ENCODE measurements around the gene NET1. TPM values are rescaled to one million over a fixed set of nuclear protein-coding genes. Genes with fewer than 3 reads are reported as not detected.

NET1 gene
- total RNA-seq, 1 donor from 2014 or later = 16.5 TPM

DNA sequence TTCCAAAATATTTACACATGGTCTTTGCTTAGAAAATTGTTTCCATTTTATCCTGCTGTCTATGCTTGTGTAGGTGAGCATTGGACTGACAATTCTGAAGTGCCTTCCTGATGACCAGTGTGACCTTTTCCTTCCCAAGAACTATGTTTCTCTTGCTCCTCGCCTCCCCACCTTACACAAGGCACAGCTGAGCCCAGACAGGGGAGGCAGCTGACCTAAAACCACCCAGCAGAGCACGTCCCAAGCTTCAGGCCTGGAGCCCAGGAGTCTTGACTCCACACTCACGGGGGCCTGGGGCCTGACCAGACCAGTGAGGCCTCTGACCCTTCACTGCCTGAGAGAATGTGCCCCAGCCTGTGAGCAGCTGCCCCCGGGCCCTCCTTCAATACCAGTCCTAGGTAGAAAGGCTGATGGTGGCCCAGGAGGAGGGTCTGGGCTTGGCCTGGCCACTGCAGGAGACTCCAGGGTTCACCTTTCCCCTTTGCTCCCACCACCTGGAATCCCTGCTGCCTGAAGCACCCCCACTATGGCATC, 80.0 kb downstream of the NET1 start:
- DNase-seq = no peak
- no peak for ATAC-seq
- intact Hi-C loops (cut with micrococcal nuclease) = no loop called here

DNA sequence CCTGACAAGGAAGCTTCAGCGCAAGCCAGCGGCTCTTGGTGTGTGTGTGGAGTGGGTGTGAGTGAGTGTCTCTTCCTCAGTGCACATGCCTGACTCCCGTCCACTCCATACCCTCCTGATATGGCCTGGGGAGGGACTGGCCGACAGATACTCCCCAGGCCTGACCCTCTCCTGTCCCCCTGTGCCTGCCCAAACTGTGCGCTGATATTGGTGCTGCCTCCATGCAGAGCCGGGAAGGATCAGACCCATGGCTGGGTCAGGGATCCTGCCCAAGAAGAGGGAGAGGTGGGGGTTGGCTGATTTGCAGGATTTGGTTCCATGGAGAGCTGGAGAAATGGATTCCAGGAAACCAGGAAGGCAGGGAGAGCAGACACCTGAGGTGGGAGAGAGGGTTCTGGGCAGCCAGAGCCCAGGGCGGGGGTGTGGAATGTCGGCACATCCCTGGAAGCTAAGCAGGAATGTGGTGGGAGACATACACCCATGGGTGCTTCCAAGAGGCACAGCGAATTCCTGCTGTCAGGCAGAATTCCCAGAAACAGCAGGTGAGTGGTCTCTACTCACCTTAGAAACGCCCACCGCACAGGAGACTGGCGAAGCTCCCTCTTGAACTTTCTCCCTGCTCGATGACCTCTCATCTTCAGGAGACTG, 80.7 kb downstream of the NET1 start:
- no peak for DNase-seq
- ATAC-seq = no peak
- intact Hi-C loops (cut with micrococcal nuclease) = no loop called here

DNA sequence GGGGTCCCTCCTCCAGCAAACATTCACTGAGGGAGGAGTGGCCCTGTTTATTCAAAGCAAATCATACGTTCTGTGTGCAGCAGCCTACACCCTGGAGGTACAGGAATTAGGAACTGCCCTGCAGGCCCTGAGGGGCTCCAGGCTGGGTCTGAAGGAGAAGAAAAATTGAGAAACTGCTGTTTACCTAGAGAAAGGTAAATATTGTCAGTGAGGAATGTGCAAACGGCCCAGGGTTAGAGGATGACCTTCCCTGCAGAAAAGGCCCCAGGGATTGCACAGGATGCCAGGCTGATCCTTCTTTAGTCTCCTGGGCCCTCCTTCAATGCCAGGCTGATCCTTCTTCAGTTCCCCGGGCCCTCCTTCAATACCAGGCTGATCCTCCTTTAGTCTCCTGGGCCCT, 81.3 kb downstream of the NET1 start:
- intact Hi-C loops (cut with micrococcal nuclease) = no loop called here
- DNase-seq = no peak
- ATAC-seq = no peak

DNA sequence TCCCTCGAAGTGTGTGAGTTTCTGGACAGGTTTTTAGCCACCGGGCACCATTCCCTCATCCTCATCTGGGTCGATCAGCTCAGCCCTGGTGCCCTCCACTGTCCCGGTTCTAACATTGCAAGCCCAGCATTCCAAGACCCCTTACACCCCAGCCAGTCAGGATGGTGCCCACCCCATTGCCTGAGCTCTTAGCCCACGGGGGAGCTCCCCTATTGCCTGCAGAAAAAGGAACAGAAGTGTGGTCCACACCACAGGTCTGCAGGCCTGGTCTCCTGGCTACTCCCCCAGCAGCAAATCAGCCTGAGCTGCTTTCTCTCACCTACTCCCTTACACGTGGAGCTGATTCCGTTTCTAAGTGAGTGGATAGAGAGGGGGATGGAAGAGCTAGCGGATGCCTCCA, 82.3 kb downstream of the NET1 start:
- ATAC-seq (no peak), DNase-seq (no peak)
- intact Hi-C loops (cut with micrococcal nuclease) = no loop called here

DNA sequence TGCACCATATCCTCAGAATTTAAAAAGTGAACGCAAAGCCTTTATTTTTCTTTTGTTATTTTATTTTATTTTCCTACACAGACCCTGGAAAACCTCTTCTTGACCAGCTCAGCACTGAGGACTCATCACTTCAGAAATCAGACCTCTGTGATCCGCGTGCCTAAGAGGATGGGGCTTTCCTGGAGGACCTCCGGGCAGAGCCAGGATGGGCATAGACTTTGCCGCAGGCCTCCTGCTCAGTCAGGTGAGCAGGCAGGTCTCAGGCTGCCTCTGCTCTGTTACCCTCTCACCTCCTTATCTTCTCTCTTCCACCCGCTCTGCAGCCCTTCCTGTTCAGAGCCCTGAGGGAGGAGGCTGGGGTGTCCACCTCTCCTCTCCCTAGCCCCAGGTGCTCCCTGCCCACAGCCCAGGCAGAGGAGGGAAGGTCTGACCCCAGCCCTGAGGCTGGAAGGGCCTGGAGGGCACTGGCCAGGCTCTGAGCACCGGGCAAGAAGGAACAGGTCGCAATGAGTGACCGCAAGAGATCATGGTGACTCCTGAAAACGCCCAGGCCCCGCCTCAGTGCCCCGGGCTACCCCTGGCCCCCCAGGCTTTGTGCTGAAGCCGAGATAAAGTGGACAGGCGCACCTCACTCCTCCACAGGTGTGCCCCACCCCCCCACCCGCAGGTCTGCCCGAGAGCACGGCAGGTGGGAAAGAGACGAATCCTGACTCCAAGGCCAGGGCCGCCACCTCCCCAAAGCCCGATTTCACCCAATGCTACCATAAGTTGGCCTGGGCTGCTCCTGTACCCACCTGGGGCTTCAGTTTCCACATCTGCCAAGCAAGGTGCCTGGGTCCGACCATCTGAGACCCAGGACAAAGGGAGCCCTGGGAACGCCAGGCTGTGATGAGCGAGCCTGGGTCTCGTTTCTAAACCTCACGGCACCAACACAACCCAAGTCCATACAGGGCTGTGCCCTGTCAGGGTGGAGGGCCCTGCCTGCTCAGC, 84.2 kb downstream of the NET1 start:
- intact Hi-C loops (cut with micrococcal nuclease) = no loop called here
- no peak for DNase-seq
- no peak for ATAC-seq

DNA sequence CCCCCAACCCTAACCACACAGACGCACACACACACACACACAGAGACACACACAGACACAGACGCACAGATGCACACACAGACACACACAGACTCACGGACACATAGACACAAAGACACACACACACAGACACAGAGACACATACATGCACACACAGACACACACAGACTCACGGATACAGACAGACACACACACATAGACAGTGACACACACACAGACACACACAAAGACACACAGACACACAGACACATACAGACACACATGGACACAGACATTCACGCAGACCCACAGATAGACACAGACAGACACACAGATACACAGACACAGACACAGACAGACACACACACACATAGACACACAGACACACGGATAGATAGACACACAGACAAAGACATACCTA, 84.9 kb downstream of the NET1 start:
- ATAC-seq = no peak
- DNase-seq = no peak
- intact Hi-C loops (cut with micrococcal nuclease) = no loop called here

DNA sequence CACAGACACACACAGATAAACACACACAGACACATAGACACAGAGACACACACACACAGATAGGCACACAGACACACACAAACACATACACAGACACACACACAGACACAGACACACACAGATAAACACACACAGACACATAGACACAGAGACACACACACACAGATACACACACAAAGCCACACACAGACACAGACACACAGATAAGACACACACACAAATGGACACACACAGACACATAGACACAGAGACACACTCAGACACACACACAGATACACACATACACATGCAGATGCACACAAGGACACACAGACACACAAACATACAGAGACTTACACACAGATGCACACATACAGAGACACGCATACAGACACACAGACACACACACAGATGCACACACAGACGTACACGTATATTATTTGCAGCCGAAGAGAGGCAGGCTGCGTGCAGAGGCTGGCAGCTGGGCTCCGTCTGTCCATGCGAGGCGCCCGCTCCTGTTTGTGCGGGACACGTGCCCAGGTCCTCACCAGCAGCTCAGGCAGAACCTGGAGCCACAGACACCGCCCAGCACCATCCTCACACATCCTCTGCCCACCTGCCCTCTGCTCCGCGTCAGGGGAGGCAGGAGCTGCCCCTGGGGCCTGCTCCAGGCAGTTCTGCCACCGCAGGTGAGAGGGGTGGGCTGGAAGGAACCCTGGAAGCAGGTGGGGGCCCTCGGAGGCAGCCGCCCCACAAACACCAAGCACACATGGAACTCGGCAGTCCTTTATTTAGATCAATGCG, 85.8 kb downstream of the NET1 start:
- ATAC-seq (no peak), DNase-seq (no peak)
- intact Hi-C loops (cut with micrococcal nuclease) = no loop called here

DNA sequence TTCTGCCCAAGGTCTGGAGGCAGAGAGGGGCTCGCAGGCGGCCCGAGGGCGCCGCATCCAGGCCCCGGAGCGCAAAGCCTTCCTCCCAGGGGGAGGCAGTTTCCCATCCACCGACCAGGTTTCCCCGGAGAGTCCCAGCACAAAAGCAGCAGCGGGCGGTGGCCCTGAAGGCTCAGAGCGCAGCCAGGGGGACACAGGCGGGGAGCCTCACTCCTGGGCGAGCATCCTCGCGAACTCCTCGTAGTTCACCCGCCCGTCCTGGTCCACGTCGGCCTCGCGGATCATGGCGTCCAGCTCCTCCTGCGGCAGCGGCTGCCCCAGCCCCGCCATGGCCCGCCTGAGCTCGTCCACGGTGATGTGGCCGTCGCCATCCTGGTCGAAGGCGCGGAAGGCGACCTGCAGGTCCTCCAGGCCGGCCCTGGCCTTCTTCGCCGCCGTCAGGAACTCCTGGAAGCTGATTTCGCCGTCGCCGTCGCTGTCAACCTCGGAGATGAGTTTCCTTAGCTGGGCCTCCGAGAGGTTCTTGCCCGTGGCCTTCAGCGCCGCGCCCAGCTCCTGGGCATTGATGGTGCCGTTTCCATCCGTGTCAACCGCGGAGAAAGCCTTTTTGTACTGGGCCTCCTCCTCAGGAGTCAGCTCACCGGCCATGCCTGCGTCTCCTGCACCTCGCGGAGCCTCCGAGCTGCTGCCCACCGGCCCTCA, 86.6 kb downstream of the NET1 start:
- DNase-seq = no peak
- ATAC-seq = no peak
- intact Hi-C loops (cut with micrococcal nuclease) = no loop called here

DNA sequence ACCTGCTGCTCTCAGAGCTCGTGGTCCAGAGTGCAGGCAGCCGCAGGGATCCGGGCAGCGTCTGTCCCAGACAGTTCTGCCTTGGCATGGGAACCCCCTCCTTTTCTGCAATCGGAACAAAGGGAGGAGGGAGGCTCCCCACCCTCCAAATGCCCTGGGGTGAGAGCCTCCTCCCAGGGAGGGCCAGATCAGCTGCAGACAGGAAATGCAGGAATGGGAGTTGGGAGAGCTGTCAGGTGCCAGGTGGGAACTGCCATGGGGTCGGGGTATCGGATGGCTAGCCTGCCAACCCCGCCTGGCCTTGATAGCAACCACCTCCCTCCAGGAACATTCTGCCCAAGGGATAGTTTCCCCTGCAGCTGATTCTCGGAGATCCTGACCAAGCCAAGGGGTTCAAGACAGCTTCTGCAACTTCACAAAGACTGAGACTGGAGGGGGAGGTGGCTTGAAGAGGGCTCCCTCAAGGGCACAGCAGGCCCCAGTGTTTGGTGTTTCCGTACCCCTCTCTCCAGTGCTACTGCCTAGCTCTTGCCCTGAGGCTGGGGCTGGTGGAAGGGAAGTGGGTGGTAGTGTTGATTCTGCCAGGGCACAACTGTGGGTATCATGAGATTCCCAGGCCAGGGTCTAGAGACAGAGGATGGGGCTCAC, 87.3 kb downstream of the NET1 start, which contains the start of gene CALML5:
Gene CALML5, minus strand, starts transcription at position 78 of the 648 bp plus-strand sequence. CDS start 132 bp downstream, outside the sequence.
- no peak for DNase-seq
- intact Hi-C loops (cut with micrococcal nuclease) = no loop called here
- ATAC-seq = no peak

DNA sequence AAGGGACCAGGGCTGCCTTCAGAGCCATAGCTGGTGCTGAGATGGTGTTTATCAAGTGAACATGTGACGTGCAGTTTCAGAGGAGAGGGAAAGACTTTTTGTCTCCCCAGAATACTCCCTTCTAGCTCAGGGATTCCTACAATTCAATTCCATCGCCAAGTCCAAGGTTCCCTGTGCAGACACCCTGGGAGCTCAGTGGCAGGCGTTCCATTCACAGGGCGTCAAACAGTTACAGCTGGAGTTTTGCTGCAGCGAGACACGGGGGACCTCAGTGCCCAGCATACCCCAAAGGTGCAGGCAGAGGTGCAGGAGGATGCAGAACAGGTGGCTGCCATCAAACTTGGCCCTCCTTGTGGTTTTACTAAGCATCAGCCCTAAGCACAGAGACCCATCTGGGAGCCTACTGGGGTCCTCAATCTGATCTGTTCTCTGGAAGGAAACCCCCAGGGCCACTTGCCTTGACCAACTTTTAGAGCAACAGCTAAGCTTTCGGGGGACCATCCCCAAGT, 87.9 kb downstream of the NET1 start:
- no peak for DNase-seq
- no peak for ATAC-seq
- intact Hi-C loops (cut with micrococcal nuclease) = no loop called here

DNA sequence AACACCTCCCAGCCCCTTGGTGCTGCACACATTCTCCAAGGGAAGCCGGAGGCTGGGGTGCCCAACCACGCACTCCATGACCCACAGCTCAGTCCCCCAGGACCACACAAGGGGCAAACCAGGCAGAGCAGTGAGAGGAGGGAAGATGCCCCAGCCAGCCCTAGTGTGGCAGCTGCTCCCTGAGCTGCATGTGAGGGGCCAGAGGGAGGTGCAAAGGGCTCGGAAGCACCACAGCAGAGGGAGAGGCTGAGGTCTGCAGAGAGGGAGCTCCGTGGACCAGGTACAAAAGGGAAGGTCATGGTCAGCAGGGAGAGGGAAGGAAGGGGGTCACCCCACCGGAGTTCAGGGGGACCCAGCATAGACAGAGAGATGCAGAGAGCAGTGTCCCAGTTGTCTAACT, 88.6 kb downstream of the NET1 start:
- intact Hi-C loops (cut with micrococcal nuclease) = no loop called here
- no peak for ATAC-seq
- DNase-seq = no peak

DNA sequence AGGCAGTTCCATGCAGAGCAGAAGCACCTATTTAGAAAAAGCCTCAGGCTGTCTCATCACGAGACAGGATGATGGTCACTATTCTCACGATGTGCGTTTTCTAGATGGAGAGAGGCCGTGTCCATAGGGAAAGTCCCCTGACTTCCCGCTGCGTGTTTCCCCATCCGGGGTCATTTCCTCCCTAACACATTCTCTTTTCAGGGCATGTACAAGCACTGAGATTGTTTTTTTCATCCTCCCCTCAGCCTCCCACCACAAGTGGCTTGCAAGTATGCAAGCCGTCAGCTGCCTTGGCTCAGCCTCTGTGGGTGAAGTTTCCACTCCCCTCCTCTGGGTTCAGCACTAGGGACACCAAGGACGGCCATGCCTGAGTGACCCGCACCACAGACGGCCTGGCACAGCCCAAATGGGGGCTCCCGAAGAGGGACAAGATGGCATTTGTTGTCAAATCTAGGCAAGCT, 89.7 kb downstream of the NET1 start:
- no peak for ATAC-seq
- no peak for DNase-seq
- intact Hi-C loops (cut with micrococcal nuclease) = no loop called here

DNA sequence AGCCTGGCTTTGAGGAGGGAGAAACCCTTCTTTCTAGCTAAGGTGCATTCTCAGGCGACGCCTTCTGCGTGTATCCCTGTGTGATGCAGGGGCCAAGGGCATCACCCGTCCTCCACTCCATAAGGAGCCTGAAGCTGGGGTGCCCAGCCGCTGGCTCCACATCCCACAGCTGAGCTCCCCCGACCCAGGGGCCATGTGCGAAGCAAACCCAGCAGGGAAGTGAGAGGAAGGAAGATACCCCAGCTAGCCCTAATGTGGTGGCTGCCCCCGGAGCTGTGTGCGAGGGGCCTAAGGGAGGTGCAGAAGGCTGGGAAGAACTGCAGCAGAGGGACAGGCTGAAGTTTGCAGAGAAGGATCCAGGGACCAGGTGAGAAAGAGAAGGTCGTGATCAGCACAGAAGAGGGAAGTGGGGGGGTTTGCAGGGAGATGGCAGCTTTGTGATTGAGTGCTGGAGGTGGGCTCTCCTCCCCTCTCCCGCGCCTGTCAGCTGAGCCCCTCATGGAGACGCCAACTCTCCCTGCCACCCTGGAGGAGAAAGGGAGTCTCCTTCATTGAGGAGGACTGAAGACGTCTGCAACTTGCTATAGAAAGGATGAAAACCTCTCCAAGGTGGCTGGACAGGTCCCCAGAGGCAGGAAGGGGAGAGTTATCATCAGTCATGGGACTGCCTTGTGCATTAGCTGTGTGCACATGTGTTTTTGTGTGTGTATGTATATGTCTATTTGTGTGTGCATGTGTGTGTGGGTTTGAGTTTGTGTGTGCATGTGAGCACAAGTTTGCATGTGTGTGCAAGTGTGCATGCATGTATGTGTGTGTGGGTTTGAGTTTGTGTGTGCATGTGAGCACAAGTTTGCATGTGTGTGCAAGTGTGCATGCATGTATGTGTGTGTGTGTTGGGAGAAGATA, 90.5 kb downstream of the NET1 start:
- DNase-seq = no peak

DNA sequence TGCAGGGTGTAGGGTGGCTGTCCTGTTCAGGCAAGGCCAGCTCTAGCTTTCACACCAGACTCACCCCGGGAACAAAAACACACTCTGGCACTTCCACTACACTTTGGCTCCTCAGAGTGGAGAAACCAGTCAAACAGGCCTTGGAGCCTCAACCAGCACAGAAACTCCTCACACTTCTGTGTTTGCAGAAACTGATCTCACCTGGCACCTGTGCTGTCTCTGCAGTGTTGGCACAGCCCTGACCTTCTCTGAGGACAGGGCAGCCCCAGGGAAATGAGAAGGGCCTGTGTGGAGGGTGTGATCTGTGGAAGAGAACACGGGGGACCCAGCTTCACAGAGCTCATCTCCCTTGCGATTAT, 91.1 kb downstream of the NET1 start:
- ATAC-seq (no peak), DNase-seq (no peak)
- intact Hi-C loops (cut with micrococcal nuclease) = no loop called here

More for the DNA sequence above, 90.5 kb downstream of the NET1 start:
- intact Hi-C loops (cut with micrococcal nuclease) = no loop called here
- ATAC-seq = no peak

DNA sequence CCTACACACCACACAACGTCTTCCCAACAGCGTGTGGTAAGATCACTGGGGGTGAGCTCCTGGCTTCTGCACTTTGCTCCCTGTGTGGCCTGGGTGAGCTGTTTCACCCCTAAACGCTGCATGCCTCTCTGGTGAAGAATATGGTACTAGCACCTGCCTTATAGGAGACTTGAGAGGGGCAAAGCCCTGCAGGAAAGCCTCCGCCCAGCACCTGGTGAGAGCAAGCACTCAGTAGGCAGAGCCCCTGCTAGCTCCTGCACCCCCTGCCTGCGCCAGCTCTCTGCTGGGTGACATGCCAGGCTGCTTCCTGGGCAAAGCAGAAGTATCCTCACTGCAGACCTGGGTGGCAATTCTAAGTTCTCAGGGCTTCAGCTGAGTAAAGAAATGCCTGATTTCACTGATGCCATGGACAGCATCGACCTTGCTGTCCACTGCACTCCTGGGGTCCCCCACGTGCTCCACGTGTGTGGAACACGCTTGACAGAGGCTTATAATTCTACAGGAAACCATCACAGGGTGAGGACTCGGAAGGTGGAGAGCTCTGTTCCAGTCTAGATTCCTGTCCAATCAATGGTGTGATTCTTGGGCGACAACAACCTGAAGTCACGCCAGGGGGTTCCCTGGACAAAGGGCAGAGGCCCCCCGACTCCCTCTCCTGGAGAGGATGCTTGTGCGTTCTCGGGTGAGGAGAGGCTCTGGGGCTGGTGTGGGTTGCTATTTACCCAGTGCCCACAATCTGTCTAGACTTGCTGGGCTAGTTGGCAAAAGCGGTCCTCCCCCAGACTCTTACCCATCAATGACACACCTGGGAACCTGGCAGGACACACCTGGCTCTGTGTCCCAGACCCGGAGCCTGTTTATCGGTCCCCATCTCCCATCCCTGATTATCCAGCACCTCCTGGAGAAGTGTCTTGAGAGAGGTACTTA, 92.1 kb downstream of the NET1 start:
- intact Hi-C loops (cut with micrococcal nuclease) = no loop called here
- ATAC-seq = no peak
- no peak for DNase-seq

DNA sequence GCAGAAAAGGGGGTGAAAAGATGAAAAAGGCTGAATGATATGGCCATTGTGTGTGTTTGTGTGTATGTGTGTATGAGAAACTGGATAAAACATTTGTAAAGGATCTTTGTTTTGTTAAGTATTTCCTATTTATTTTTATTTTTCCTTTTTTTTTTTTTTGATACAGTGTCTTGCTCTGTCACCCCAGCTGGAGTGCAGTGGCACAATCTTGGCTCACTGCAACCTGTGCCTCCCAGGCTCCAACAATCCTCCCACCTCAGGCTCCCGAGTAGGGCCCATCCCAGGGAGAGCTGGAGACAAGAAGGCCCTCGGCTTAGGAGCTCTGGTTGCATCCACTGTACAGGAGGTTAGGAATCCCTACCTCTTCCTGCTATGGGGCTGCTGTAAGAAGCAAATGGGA, 93.9 kb downstream of the NET1 start:
- no peak for ATAC-seq
- intact Hi-C loops (cut with micrococcal nuclease) = no loop called here
- no peak for DNase-seq
